NCI-H1436 treated with DMSO at 0.1 percent for 48 hours (cell line): ENCODE measurements around the gene SAE1.
"Not testable (repeated sequence)": the region's sequence is repeated elsewhere in the genome, so short reads cannot be mapped to it uniquely, and the experiment has no call there.

Experiments
- DNase-seq: peaks from one replicate; lab custom pipeline; 2025; lab: John Stamatoyannopoulos, UW

SAE1 gene

DNA sequence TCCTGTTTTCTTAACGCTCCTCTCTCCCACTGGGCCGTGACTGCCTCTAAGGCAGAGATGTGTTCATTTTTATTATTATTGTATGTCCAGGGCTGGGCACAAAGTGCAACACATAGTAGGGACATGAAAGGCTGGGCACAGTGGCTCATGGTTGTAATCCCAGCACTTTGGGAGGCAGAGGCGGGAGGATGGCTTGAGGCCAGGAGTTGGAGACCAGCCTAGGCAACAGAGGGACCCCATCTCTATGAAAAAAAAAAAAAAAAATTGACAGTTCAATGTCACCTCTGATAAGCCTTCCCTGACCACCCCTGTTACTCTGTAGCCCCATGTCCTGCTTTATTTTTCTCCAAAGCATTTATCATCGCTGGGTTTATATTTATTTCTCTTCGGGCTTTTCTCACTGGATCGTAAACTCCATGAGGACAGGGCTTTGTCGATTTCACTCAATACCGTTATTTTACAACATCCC, 481 bp upstream of the SAE1 start:
- DNase-seq, result no peak

GRCh38 chr19:47132194-47132852, 1.7 kb downstream of the SAE1 start:
- no peak for DNase-seq

DNA sequence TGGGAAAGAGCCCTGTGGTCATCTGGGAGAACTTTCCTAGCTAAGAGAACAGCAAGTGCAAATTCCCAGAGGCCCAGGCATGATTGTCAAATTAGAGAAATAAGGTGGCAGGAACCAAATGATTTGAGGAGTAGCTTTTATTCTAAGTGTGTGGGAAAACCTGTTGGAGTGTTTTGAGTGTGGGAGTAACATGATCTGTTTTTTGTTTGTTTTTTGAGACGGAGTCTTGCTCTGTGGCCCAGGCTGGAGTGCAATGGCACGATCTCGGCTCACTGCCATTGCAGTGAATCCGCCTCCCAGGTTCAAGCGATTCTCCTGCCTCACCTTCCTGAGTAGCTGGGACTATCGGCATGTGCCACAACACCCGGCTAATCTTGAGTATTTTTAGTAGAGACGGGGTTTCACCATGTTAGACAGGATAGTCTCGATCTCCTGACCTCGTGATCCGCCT, 2.4 kb downstream of the SAE1 start:
- no peak for DNase-seq

GRCh38 chr19:47134545-47134944, 3.9 kb downstream of the SAE1 start:
- no peak for DNase-seq

GRCh38 chr19:47135156-47135555, 4.5 kb downstream of the SAE1 start:
- DNase-seq, result no peak

DNA sequence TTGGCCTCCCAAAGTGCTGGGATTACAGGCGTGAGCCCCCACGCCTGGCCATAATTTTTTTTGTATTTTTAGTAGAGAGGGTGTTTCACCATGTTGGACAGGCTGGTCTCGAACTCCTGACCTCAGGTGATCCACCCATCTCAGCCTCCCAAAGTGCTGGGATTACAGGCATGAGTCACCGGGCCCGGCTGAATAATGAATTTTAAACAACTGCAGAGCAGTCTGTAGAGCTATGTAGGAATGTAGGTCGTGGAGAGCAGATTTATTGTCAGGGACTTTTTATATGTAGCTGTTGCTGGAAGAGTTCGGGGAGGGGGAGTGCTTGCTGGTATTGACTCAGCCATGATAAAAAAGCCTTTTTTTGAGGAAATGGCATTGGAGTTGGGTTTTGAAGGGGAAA, 10.6 kb downstream of the SAE1 start:
- DNase-seq, result not testable (repeated sequence)

- no peak for DNase-seq
These were observed 11.1 kb downstream of the SAE1 start for GRCh38 chr19:47141695-47142094.

DNA sequence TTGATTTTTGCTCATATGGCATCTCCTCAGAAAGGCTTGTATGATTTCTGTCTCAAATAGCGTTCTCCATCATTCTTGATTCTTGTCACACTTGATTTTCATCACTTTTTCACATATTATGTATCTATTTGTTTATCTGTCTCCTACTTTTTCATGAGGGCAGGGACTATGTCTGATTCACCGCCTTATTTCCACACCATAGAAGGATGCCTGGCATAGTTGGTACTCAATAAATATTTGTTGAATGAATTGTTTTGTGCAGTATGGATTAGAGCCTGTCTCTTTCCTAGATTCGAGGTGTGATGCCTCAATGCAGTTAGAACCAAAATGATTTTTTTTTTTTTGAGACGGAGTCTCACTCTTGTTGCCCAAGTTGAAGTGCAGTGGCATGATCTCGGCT, 12.1 kb downstream of the SAE1 start:
- DNase-seq, result no peak

DNA sequence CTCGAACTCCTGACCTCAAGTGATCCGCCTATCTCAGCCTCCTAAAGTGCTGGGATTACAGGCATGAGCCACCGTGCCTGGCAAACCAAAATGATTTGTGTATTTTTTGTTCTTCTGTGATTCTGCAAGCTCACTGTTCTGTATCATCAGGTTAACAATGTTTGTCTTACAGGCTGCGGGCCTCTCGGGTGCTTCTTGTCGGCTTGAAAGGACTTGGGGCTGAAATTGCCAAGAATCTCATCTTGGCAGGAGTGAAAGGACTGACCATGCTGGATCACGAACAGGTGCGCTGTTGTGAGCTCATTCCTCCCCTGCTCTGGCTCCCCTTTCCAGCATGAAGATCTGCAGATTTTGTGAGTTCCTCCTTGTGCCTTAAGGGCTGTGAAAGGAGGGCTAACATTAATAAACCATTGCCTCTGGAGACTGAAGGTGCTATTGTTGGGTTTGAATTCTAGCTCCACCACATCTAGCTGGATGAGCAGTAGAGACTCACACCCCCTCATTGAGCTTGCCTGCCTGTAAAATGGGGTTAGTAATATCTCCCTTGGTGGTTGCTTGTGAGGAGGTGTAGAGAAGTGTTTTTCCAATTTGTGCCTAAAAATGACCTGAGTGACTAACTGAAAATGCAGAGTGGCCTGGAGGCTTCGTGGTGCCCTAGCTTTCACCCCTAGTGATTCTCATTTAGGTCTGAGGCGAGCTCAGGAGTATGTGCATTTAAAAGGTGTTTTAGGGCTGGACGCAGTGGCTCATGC, 12.9 kb downstream of the SAE1 start:
- DNase-seq, result no peak

DNA sequence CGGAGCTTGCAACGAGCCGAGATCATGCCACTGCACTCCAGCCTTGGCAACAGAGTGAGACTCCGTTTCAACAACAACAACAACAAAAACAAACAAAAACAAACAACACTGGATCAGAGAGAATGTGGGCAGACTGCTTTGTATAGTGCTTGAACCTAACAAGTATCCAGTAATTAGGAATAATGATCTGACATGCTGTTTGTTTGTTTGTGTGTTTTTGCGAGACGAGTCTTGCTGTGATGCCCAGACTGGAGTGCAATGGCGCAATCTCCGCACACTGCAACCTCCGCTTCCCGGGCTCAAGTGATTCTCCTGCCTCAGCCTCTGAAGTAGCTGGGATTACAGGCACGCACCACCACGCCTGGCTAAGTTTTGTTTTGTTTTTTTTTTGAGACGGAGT, 14.0 kb downstream of the SAE1 start:
- no peak for DNase-seq

DNA sequence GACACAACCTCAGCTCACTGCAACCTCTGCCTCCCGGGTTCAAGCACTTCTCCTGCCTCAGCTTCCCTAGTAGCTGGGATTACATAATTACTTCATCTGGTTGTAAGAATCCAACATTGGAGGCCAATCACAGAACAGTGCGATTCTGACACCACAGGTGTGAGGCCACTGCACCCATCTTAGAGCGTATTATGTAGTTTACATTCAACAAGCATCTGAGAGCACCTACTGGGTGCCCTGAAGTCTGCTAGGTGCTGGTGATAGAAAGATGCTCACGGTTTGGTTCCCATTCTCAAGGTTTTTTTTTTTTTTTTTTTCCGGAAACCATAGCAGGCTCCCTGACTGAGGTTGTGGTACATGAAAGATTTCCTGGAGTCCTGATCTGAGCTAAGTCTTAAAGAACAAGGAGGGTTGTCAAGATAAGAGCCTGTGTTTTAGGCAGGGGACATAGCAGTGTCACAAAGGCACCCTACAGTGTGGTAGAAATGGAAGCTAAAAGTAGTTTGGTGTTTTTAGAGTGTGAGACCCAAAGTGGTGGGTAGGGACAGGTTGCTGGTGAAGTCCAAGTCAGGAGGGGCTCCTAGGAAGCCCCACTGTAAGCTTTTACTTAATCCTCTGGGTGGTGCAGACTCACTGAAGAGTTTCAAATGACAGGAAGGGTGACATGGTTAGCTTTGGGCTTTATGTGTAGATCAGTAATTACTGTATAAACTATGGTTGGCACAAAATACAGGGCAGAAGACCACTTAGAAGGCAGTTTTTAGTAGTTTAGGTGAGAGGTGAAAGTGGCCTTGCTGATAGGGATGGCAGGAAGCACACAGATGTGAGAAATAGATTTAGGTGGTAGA, 15.2 kb downstream of the SAE1 start:
- DNase-seq, result no peak

- DNase-seq, result no peak
These were observed 16.3 kb downstream of the SAE1 start for GRCh38 chr19:47146920-47147319.

DNA sequence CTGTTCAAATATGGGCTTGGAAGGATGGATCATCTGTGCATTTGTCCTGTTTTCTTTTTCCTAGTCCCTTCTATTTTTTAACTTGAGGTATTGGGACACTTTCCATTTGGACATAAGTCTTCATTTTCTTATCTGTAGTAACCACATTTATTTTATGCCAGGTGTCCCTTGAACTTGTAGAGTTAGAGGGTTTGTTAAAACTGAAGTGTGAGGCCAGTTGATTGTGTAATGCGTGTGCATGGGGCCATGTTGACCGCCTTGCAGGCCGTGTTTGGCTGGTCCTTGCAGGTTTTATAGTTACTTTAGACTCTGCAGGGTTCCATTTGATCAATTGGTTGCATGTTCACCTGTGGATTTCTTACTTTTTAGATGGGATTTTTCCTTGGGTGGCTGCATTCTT, 21.0 kb downstream of the SAE1 start:
- no peak for DNase-seq

DNA sequence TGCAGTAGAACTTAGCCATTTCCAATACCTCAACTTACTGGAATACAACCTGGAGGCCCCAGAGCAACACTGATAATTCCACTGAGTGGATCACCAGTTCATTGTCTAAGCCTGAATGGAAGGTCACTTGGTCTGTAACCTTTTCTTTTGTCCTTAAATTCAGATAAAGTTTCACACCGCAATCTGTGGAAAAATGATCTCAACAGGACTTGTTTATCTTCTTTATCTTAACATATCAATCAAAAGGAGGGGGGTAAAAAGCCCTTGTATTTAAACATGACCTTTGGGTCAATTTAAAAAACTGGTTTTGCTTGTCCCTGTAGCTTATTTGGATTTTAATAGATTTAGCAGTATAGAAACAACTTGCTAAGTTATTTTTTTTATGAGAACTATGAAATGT, 21.6 kb downstream of the SAE1 start:
- no peak for DNase-seq

DNA sequence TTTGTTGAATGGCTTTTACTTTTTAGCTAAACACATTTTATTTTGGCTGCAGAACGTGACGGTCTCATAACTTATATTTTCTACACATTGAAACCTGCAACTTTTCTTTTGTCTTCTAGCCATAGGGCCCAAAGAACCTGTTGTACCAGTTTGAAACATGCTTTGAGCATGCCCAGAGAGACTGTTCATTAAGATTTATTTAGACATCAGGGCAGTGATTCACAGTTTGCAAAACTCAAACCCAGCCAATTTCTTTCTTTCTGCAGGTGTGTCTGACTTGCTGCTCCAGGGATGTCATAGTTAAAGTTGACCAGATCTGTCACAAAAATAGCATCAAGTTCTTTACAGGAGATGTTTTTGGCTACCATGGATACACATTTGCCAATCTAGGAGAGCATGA, 22.0 kb downstream of the SAE1 start:
- DNase-seq, result no peak

GRCh38 chr19:47153266-47153665, 22.6 kb downstream of the SAE1 start:
- no peak for DNase-seq

GRCh38 chr19:47155148-47155547, 24.5 kb downstream of the SAE1 start:
- no peak for DNase-seq

- no peak for DNase-seq
These were observed 26.3 kb downstream of the SAE1 start for GRCh38 chr19:47156861-47157430.

- DNase-seq, result no peak
These were observed 27.0 kb downstream of the SAE1 start for GRCh38 chr19:47157431-47158321.

DNA sequence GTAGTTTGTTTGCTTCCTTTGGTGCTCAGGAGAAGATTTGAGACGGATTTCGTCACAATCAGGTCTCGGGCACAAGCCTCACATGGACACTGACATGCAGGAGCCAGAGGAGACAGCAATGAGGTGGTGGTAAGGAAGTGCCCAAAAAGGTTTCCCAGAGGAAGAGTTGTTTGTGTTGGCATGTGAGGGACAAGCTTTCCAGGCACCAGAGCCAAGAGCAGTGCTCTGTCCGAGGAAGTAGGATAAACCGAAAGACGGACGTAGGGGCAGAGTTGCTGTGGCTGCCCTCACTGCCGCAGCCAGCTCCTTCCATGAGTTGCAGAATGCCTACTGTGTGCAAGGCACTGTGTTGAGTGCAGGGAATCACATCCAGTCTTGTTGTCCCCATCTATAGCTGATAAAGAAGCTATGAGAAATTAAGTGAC, 27.7 kb downstream of the SAE1 start:
- DNase-seq, result no peak

GRCh38 chr19:47158879-47159503, 28.4 kb downstream of the SAE1 start:
- no peak for DNase-seq
